Endothelial cell of umbilical vein (primary cell): ENCODE data around the gene MMP8. TPM values are rescaled to one million over a fixed set of nuclear protein-coding genes. Genes with fewer than 3 reads are reported as not detected.

ENCODE experiments used
- BruUV-seq: library from RNA; stranded (reverse); fragments of 400-500 nt; replicated peaks from 2 replicates; lab custom pipeline; 2021; lab: Mats Ljungman, UMichigan
- CTCF ChIA-PET: fragments of 300-600, 350-600 bp; sonication (Branson Sonifier 250); formaldehyde crosslinking; loops from one replicate; lab custom pipeline; 2021; ENCODE audit warnings: antibody characterized with exemption, inconsistent platforms; lab: Charles Lee
- POLR2A ChIA-PET: fragments of 300-600, 350-600 bp; sonication (Branson Sonifier 250); formaldehyde crosslinking; loops from one replicate; lab custom pipeline; 2021; ENCODE audit warnings: antibody characterized with exemption, inconsistent platforms; lab: Charles Lee
- DNase-seq: peaks from one replicate; pipeline ENCODE4 v3.0.0-alpha.2; 2011; ENCODE audit warnings: low read depth, low spot score
- FAIRE-seq: peaks from 2 replicates; lab custom pipeline; 2011; peaks lifted over from hg19 to GRCh38; lab: Jason Lieb, UNC
- H2AFZ ChIP-seq: 2 replicates; pipeline ENCODE4 v1.6.0; 2012; ENCODE audit warnings: low read depth, low read length, control low read depth, inconsistent platforms
- H3K27ac ChIP-seq: 2 replicates; pipeline ENCODE4 v1.5.1; 2011; ENCODE audit warnings: low read depth, mild to moderate bottlenecking, control low read depth, low read length, moderate library complexity; ENCODE audit not compliant: insufficient read depth
- H3K27me3 ChIP-seq, 2 experiments: 2 replicates each; pipeline versions ENCODE4 v1.6.0 to v1.6.1; 2011; ENCODE audit warnings: low read length in 2 of 2, mixed read lengths in 1 of 2; ENCODE audit not compliant: control insufficient read depth in 2 of 2, insufficient read depth in 2 of 2
- H3K36me3 ChIP-seq, 2 experiments: 2 replicates in 1 of 2; 3 replicates in 1 of 2; pipeline ENCODE4 v1.5.1; 2011; ENCODE audit warnings: low read length in 2 of 2, mild to moderate bottlenecking in 1 of 2, moderate library complexity in 1 of 2; ENCODE audit not compliant: control insufficient read depth in 2 of 2, insufficient read depth in 2 of 2; ENCODE audit errors: extremely low read depth in 1 of 2
- H3K4me1 ChIP-seq: 3 replicates; pipeline ENCODE4 v1.5.1; 2011; ENCODE audit warnings: mild to moderate bottlenecking, low read length; ENCODE audit not compliant: control insufficient read depth, insufficient read depth; ENCODE audit errors: extremely low read depth
- H3K4me2 ChIP-seq: 2 replicates; pipeline ENCODE4 v1.6.1; 2011; ENCODE audit warnings: low read length, control low read depth, mixed read lengths; ENCODE audit not compliant: insufficient read depth
- H3K4me3 ChIP-seq, 3 experiments: fragments of 200-600 bp in 1 of 3; sonication (generic), shearing (Covaris generic) in 1 of 3; replicated peaks in 1 of 3; 2 replicates each; pipeline ENCODE4 v1.5.1; 2011 to 2016; ENCODE audit warnings: control low read depth in 3 of 3, low read length in 3 of 3, mild to moderate bottlenecking in 2 of 3, inconsistent platforms in 1 of 3, low read depth in 1 of 3, moderate library complexity in 1 of 3; ENCODE audit not compliant: insufficient read depth in 1 of 3
- H3K79me2 ChIP-seq: 2 replicates; pipeline ENCODE4 v1.6.0; 2012; ENCODE audit warnings: low read length, inconsistent platforms; ENCODE audit not compliant: control insufficient read depth, insufficient read depth
- H3K9ac ChIP-seq: replicated peaks from 2 replicates; pipeline ENCODE3; 2011; ENCODE audit warnings: low read length, control low read depth; ENCODE audit not compliant: insufficient read depth; ENCODE audit errors: extremely low read depth
- H3K9me1 ChIP-seq: replicated peaks from 3 replicates; pipeline ENCODE4 v1.6.0; 2011; ENCODE audit warnings: mild to moderate bottlenecking, low read length; ENCODE audit not compliant: control insufficient read depth, insufficient read depth; ENCODE audit errors: extremely low read depth
- H3K9me3 ChIP-seq: replicated peaks from 2 replicates; pipeline ENCODE4 v1.5.1; 2012; ENCODE audit warnings: low read length, inconsistent platforms; ENCODE audit not compliant: control insufficient read depth, insufficient read depth
- H4K20me1 ChIP-seq: replicated peaks from 2 replicates; pipeline ENCODE3; 2011; ENCODE audit warnings: mild to moderate bottlenecking, low read length; ENCODE audit not compliant: control insufficient read depth, insufficient read depth; ENCODE audit errors: extremely low read depth
- CTCF ChIP-seq, 2 donors: IDR thresholded peaks; 1 replicate in 1 of 2; 2 replicates in 1 of 2; pipeline ENCODE4 v1.5.1; 2011; ENCODE audit warnings: low read length in 2 of 2, mild to moderate bottlenecking in 2 of 2, moderate library complexity in 2 of 2, control low read depth in 1 of 2, inconsistent platforms in 1 of 2, low read depth in 1 of 2; ENCODE audit not compliant: insufficient read depth in 1 of 2; ENCODE audit errors: extremely low read depth in 1 of 2
- EZH2 ChIP-seq: IDR thresholded peaks from 2 replicates; pipeline ENCODE4 v1.6.1; 2012; ENCODE audit warnings: borderline replicate concordance, low read depth, mild to moderate bottlenecking, moderate library complexity, low read length, inconsistent platforms; ENCODE audit not compliant: severe bottlenecking
- FOS ChIP-seq: IDR thresholded peaks from 2 replicates; pipeline ENCODE4 v1.6.1; 2011; ENCODE audit warnings: mild to moderate bottlenecking, low read length, moderate library complexity, borderline replicate concordance; ENCODE audit not compliant: insufficient read depth
- GATA2 ChIP-seq: IDR thresholded peaks from 2 replicates; pipeline ENCODE4 v1.7.0; 2011; ENCODE audit warnings: low read depth, mild to moderate bottlenecking, moderate library complexity, mixed read lengths, low read length; ENCODE audit not compliant: insufficient read length, insufficient read depth
- JUN ChIP-seq: IDR thresholded peaks from 2 replicates; pipeline ENCODE4 v1.6.1; 2011; ENCODE audit warnings: borderline replicate concordance, low read depth; ENCODE audit not compliant: insufficient read length, insufficient read depth
- MAX ChIP-seq: IDR thresholded peaks from 2 replicates; pipeline ENCODE4 v1.6.1; 2011; ENCODE audit not compliant: insufficient read depth, insufficient read length
- MYC ChIP-seq: IDR thresholded peaks from one replicate; pipeline ENCODE4 v1.6.1; 2011; ENCODE audit warnings: mild to moderate bottlenecking, low read depth, low read length
- POLR2A ChIP-seq: IDR thresholded peaks from 2 replicates; pipeline ENCODE4 v1.6.1; 2012; ENCODE audit warnings: low read depth, mild to moderate bottlenecking, control low read depth, low read length
- POLR2AphosphoS5 ChIP-seq: IDR thresholded peaks from 2 replicates; pipeline ENCODE4 v1.6.1; 2012; ENCODE audit warnings: low read depth, mild to moderate bottlenecking, control low read depth, low read length, moderate library complexity; ENCODE audit not compliant: insufficient read depth
- dilution Hi-C: fragments of 300-500 bp; cut with MboI; formaldehyde crosslinking; loops from one replicate; pipeline ENCODE4 v1.15.0; 2019; ENCODE audit warnings: low sequenced_read_pairs; ENCODE audit not compliant: extremely low pct_ligation_motif_present
- intact Hi-C: fragments of 100-400 bp; cut with micrococcal nuclease; formaldehyde crosslinking; loops from one replicate; pipeline ENCODE4 v1.10.0; 2022
- polyA plus RNA-seq, 4 experiments: library from polyadenylated mRNA; depleted of rRNA in 3 of 4; stranded (reverse) in 3 of 4; unstranded in 1 of 4; fragments of >200 nt; gene quantifications; 2 replicates each; pipeline versions ENCODE4 v1.2.1 to v1.2.3, GENCODE V29; 2011 to 2012; ENCODE audit warnings: missing spikeins in 1 of 4
- total RNA-seq: library from RNA; stranded (reverse); gene quantifications from 2 replicates; pipeline ENCODE4 v1.2.3, GENCODE V29; 2021

The MMP8 gene
- total and polyA plus RNA-seq, 2 donors (not counting 3 experiments of a cell fraction or from before 2014, with no cell fraction given): not detected

GRCh38 chr11:102705626-102706025 is 19.1 kb downstream of the MMP8 start, which contains the start of gene MMP27:
MMP27 (minus strand) TSS chr11:102705769; CDS start chr11:102705714, 55 bp downstream.
- intact Hi-C loops: no loop called here
- no peaks in the 10 kb centered on the region for H3K79me2 ChIP-seq
- dilution Hi-C loops: no loop called here
- no TSS peak for BruUV-seq
- no peak within 1 kb of the TSS for H3K4me2 ChIP-seq
- H3K9me3 ChIP-seq: no peaks in the 10 kb centered on the region
- H4K20me1 ChIP-seq: no peaks in the 10 kb centered on the region
- no peaks in the 10 kb centered on the region for H3K36me3 ChIP-seq
- ChIA-PET POLR2A (interaction anchor here (0.6 kb wide), 1 partner anchor 706 kb away, joined by 3 read pairs; no protein-coding TSS in a partner anchor), CTCF (no interaction called here)
- no peaks in the 10 kb centered on the region for H3K4me1 ChIP-seq
- no peak within 1 kb of the TSS for H2AFZ ChIP-seq
- TF ChIP-seq JUN: no peak
- no peak for TF ChIP-seq GATA2
- no peak for TF ChIP-seq EZH2
- H3K9me1 ChIP-seq: no peaks in the 10 kb centered on the region
- no peaks in the 10 kb centered on the region for H3K27me3 ChIP-seq
- DNase-seq (no peak), FAIRE-seq (no peak)
- no peak within 1 kb of the TSS for H3K27ac ChIP-seq
- no peak within 1 kb of the TSS for H3K9ac ChIP-seq
- no peak within 1 kb of the TSS for H3K4me3 ChIP-seq

GRCh38 chr11:102704841-102705240 is 19.9 kb downstream of the MMP8 start:
- H3K4me2 ChIP-seq: no peak overlapping the region
- H3K27ac ChIP-seq: no peak overlapping the region
- H3K4me3 ChIP-seq: no peak overlapping the region
- ChIA-PET POLR2A (no interaction called here), CTCF (interaction anchor here (2.7 kb wide), 1 partner anchor 38 kb away, joined by 7 read pairs; no protein-coding TSS in a partner anchor)
- dilution Hi-C loops (no loop called here), intact Hi-C loops (no loop called here)
- no TSS peak for BruUV-seq
- no peak overlapping the region for H3K9ac ChIP-seq
- no peaks in the 10 kb centered on the region for H3K79me2 ChIP-seq
- H4K20me1 ChIP-seq: no peaks in the 10 kb centered on the region
- H3K9me3 ChIP-seq: no peaks in the 10 kb centered on the region
- no peaks in the 10 kb centered on the region for H3K36me3 ChIP-seq
- H2AFZ ChIP-seq: no peak overlapping the region
- no peaks in the 10 kb centered on the region for H3K4me1 ChIP-seq
- H3K27me3 ChIP-seq: no peaks in the 10 kb centered on the region
- no peak for TF ChIP-seq CTCF (IDR thresholded peaks at IDR 0.05; ENCODE audit: extremely low read depth in 1 of 2, insufficient read depth in 1 of 2, low read depth in 1 of 2, low read length in 2 of 2)
- no peak for TF ChIP-seq FOS
- no peak for TF ChIP-seq POLR2AphosphoS5
- TF ChIP-seq GATA2: no peak
- TF ChIP-seq MYC: no peak
- no peak for TF ChIP-seq JUN
- no peak for TF ChIP-seq EZH2
- TF ChIP-seq MAX: no peak
- TF ChIP-seq POLR2A: no peak
- DNase-seq: no peak
- H3K9me1 ChIP-seq: no peaks in the 10 kb centered on the region
- FAIRE-seq: no peak
